GM21526 (cell line): ENCODE measurements around the gene PFDN4.
A peak's percentile ranks its signal among the peaks of the same experiment; 100 is the strongest.

Experiments used
- ATAC-seq: cut with Tn5 transposase; IDR thresholded peaks from one replicate; pipeline ENCODE4 v1.9.1; 2021; ENCODE audit warnings: moderate library complexity; ENCODE audit not compliant: unreplicated experiment, low FRiP score

The PFDN4 gene, protein sequence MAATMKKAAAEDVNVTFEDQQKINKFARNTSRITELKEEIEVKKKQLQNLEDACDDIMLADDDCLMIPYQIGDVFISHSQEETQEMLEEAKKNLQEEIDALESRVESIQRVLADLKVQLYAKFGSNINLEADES

DNA sequence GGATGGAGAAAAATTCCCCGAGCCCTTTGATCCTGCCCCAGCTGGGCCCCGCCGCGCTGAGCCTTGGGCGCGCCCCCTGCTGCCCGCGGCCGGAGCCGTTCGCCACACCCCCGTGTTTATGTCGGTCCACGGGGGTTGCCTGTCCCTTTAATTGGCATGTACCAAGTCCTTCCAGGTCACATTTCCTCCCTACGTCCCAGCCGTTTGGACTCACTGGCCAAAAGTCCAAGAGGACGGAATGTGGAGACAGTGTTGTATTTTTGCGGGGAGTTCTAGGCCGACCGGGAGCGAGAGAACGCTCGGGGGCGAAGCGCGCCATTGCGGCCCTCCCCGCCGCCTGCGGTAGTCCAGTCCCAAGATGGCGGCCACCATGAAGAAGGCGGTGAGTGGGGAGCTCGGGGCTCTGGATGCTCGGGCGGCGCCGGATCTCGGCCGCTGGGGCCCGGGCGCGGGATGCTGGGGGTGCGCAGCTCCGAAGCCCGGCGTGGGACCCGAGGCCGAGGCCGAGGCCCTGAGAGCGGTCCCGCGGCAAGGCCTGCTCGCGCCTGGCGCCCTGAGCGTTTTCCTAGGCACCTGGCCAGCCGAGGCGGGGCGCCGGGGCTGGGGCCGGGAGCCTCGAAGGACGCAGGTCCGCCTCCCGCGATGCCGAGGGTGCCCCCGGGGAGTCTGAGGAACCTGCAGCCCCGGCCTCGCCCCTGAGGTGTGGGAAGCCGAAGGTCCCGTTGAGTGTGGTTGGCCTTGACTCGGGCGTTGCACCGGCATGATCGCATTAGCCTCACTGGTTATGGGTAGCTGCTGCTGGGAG is at the start of gene PFDN4:
Gene PFDN4 (plus strand): TSS at position 345 of the 805 bp plus-strand sequence. CDS start 14 bp downstream, at position 359.
- peak; percentile 96 for ATAC-seq

DNA sequence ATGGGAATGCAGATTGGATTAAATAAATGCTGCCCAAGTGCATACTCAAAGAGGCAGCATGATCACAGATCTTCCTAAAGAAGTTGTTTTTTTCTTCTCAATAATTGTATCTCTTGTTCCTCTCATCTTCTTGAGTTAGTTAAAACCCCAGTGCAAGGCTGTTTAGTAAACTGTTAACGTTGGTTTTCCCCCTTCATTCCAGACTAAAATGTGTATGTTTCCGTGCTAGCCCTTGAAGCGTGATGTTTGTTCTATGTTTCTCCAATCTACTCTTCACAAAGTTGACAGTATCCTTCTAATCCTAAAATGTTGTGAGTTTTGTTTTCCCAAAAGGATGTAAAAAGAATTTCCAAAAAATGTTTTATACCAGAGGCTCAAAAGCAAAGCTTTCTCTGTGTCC is 49.7 kb upstream of the PFDN4 start:
- no peak for ATAC-seq

- no peak for ATAC-seq
Observed at GRCh38 chr20:54158856-54159418, 49.0 kb upstream of the PFDN4 start.

DNA sequence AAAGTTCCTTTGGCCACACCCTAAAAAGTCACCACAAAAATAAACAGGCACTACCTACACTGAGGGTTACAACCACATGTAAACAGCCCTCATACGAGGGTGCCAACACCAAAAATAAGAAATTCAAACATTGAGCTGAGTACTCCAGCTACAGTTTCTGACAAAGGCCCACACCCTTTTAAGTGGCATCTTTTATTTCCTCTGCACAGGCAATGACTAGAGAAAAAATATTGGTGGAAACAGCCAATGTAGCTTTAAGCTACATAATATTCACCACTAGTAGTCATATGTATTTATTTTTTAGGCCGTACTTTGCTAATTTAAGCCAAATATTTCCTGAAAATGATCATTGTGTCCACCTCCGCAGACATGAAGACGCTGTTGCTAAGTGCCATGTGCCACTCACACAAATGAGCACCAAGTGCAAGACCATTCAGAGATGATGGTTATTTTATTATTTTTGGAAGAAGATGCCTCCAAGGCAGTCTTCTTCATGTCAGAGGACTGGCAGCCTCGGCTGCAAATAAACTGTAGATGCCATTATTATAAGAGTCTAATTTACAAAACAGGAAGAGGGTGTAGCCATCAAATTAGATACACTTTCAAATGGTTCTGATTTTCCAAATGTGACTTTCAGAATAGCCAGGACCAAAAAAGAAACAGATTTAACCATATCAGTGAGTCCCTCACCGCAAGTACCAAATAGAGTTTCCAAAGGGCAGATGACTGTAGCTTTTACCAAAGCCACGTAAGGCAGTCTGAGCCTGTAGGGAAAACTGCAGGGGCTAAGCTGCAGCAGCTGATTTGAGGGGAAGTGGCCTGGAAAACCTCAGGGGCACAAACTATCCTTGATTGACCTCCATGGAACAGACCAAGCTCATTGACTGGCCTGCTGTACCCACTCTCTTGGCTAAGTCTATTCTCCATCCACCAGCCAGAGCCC is 47.6 kb upstream of the PFDN4 start:
- no peak for ATAC-seq

DNA sequence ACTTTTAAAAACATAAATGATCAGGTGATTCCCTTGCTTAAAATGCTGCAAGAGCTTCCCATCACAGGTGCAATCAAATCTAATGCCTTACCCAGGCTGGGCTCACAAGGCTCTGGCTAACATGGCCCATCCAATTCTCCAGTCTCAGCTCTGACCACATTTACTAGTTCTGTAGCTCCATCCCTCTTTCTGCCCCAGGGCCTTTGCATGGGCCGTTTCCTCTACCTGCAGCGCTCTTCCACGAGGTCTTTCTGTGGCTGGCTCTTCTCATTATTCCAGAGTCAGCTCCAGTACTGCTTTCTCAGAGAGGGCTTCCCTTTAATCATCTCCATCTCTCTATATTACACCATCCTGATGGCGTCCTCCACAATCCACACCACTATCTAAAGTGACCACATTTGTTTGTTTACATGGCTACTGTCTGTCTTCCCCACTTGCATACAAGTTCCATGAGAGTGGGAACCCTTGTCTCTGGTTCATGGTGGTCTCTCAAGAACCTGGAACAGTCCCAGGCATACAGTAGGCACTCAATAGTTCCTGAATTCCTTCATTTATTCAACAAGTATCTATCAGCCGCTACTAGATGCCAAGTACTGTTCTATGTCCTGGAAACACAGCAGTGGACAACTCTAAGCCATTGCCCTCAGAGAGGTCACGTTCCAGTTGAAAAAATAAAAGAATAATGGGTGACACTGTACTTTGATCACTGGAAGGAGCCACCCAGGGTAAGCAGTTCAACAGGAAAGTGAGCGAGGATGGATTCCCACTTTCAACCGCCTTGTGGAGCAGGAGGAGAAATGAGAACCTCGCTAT is 46.7 kb upstream of the PFDN4 start:
- ATAC-seq = no peak

DNA sequence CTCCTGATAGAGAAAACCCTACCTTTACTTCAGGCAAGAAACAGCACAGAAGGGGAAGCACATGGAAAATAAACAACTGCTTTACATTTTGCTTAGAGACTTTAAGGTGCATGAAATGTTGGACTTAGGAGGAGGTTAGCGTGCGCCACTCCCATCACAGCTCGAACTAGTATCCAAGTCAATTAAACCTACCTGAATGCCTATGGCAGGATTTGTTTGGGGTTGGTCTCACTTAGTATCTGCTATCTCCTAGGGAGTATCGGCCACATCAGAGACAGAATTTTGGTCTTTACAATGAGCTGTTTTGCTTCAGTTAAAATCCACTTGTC is 46.1 kb upstream of the PFDN4 start:
- ATAC-seq = no peak

DNA sequence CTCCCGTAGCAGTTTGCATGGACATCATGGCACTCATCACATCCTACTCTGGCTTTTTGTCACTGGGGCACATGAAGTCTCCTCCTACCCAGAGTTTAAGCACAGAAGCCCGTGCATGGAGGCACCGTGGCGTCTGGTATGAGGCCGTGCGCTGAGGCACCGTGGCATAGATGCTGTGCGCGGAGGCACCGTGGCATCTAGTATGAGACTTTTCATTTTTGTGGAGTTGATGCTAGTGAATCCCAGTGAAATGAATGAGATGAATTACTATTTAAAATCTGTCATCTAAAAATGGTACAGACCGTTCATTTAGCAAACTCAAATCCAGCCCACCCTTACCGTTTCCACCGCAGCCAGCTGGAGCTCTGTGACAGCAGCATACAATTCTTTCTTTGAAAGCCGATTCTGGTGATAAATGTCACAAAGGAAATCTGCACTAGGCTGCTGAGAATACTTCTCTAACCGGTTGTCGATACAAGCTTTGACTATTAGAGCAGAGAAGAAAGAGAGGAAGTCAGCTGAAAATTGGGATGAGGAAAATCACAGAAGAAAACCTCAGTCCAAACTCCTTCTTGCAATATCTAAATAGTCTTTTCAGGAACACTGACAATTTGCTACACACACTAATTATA is 45.4 kb upstream of the PFDN4 start:
- no peak for ATAC-seq

- ATAC-seq = no peak
Observed at GRCh38 chr20:54163402-54163801, 44.5 kb upstream of the PFDN4 start.

DNA sequence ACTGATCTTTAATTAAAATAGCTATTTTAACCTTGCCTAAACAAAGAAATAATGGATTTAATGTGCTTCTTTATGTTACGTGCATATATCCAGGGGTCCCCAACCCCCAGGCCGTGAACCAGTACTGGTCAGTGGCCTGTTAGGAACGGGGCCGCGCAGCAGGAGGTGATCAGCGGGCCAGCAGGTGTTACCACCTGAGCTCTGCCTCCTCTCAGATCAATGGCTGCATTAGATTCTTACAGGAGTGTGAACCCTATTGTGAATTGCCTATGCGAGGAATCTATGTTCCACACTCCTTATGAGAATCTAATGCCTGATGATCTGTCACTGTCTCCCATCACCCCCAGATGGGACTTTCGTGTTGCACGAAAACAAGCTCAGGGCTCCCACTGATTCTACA is 42.9 kb upstream of the PFDN4 start:
- no peak for ATAC-seq

GRCh38 chr20:54165803-54166202 is 42.1 kb upstream of the PFDN4 start:
- ATAC-seq = no peak

GRCh38 chr20:54166987-54167662 is 40.8 kb upstream of the PFDN4 start:
- no peak for ATAC-seq

DNA sequence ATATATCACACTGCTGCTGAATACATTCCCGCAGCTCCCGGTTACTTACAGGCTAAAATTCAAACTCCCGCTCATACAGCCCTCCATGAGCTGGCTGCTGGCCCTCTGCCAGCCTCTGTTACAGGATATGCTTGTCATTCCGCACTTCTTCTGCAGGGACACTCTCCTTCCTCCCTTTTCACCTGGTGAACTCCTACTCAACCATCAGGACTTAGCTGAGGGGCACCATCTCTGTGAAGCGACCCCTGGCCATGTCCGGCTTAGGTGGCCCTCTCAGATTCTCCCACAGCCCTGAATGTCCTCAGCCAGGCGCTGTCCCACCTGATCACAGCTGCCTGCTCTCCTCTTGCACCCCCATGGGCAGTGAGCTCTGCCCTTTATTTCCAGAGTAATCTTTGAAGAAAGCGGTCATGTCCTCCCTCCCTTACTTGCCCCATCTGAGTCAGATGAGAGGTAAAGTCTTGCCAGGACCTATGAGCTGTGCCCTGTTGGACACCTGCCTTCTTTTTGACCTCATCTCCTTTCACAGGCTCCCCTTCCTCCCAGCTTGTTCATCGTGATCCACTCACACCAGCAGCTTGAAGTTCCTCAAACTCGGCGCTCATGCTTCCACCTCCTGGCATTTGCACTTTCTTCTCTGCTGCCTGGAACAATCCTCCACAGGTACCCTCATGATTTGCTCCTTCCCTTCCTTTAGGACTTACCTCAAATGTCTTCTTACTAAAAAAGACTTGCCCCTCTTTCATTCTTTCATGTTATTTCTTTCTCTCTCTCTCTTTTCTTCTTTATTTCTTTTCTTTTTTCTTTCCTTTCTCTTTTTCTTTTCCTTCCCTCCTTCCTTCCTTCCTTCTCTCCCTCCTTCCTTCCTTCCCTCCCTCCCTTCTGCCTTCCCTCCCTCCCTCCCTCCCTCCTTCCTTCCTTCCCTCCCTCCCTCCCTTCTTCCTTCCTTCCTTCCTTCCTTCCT is 39.7 kb upstream of the PFDN4 start:
- no peak for ATAC-seq

GRCh38 chr20:54168961-54169862 is 38.7 kb upstream of the PFDN4 start:
- ATAC-seq = no peak

- ATAC-seq = no peak
Observed at GRCh38 chr20:54170026-54170471, 37.8 kb upstream of the PFDN4 start.

DNA sequence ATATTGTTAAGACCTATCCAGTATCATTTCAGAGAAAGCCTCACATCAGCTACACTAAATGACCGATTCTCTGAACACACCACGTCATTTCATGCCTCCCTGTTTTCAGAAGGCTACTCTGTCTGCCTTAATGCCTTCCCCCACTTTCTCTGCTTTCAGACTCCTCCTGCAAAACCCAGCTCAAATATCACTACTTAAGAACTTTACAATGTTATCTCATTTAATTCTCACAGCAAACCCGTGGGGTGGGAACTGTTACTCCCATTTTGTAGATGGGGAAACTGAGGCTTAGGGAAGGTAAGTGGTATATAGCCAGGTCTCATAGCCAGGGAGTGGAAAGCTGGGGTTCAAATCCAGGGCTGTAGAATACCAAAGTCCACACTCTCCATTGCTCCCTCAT is 36.9 kb upstream of the PFDN4 start:
- no peak for ATAC-seq

DNA sequence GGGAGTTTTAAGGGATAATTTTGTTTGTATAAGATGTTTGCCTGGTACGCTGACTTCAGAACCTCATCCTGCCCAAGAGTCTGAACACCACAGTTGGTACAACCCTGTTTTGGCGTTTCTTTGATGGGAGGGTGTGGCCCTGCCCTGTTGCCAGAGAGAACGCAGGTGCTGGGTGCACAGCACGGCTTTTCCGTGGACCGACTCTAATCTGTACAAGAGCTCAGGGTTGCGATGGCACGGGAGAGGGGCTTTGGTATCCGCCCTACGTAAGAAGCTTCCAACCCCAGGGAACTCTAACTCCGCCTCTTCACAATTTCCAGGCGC is 35.4 kb upstream of the PFDN4 start:
- ATAC-seq = no peak
